Hair follicular keratinocyte (primary cell): ENCODE data around the gene RRP7A. TPM values are rescaled to one million over a fixed set of nuclear protein-coding genes. Genes with fewer than 3 reads are reported as not detected.

Experiments
- total RNA-seq: library from RNA; depleted of rRNA; stranded (reverse); fragments of >200 nt; gene quantifications from 2 replicates; pipeline ENCODE4 v1.2.3, GENCODE V29; 2015

RRP7A gene, protein sequence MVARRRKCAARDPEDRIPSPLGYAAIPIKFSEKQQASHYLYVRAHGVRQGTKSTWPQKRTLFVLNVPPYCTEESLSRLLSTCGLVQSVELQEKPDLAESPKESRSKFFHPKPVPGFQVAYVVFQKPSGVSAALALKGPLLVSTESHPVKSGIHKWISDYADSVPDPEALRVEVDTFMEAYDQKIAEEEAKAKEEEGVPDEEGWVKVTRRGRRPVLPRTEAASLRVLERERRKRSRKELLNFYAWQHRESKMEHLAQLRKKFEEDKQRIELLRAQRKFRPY
- 26.3 and 52.1 TPM in 2 replicates for total RNA-seq

DNA sequence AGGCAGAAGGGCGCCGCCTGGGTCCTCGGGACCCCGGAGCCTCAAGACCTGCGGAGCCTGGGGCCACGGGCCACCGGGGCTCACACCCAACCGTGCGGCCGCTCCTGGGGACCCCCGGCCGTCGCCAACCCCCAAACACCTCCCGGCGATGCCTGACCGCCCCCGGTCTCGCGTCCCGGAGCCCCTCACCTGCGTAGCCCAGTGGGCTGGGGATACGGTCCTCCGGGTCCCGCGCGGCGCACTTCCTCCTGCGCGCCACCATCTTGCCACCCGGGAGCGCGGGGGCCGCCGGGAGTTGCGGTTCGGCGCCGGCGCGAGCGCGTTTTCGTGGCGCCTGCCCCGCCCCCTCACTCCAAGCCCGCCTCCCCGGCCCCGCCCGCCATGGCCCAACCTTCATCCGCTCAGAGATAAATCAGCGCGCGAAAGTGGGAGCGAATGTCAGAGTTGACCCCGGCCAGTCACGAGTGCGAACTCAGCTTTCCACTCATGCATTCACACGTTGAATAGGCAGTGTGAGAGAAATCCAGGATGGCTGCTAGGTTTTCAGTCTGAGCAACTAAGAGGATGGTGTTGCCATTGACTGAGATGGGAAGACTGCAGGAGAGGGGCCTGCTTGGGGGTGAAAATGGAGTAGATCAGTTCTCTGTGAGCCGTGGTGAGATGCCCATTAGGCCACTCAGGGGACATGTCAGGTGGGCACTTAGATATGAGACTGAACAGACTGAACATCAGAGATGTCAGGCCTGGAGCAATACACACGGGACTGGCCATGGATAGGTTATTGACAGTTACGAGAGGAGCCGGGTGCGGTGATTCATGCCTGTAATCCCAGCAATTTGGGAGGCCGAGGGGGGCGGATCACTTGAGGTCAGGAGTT, at the start of gene RRP7A:
Gene RRP7A, minus strand, starts transcription at position 272 of the 877 bp plus-strand sequence. Its CDS starts 10 bp downstream, at position 262.

DNA sequence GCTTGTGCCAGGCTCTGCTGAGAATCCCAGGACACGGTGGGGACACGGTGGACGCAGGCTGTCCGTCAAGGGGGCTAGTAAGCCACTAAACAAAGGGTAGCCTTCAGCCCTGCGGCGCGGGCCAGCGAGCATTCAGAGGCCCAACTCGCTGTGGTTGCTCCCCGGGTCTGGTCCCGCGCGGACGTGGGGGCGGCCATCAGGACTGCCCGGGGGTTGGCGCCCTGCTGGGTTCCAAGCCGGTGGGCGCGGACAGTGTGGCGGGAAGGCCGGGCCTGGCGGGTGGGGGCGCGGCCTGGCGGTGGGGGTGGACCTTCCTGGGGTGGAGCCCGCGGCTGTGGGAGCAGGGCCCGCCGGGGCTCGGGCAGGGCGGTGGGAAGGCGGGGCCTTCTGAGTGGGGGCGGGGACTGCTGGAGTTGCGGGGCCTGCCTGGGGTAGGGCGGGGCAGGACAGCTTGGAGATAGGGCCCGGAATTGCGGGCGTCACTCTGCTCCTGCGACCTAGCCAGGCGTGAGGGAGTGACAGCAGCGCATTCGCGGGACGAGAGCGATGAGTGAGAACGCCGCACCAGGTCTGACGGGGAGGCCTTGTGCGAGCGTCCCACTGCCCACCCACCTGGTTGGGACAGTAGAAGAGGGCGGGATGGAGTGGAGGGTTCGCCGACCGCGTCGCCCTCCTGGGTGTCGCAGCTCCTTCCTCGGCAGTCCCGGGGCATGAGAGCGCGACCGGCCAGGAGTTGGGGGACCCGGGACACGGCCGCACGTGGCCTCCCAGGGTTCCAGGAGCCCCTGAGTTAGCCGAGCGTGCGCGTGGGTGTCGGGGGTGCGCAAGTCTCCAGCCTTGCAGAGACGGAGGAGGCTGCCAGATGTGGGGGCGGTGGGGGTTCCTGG, 34.1 kb upstream of the RRP7A start, which contains the start of gene SERHL2:
Gene SERHL2, plus strand, starts transcription at position 482 of the 887 bp plus-strand sequence. Its CDS starts 65 bp downstream, at position 547.

Other genes with a start within 250 kb of the RRP7A start
- gene TCF20, start 249.1 kb downstream of the RRP7A start, total RNA-seq: 46.1 and 48.0 TPM in 2 replicates
- gene NFAM1, start 87.4 kb downstream of the RRP7A start, total RNA-seq: 0.08 TPM in 1 of 2 replicates, not detected in the other
- 1.4 and 2.3 TPM in 2 replicates for gene SERHL2, start 34.2 kb upstream of the RRP7A start, total RNA-seq
- 22.5 and 28.9 TPM in 2 replicates for gene POLDIP3, start 95.1 kb upstream of the RRP7A start, total RNA-seq
- gene ATP5MGL, start 120.8 kb upstream of the RRP7A start, total RNA-seq: not detected in 2 replicates
- 97.3 and 111 TPM in 2 replicates for gene CYB5R3, start 129.6 kb upstream of the RRP7A start, total RNA-seq
- 5.4 and 9.9 TPM in 2 replicates for gene A4GALT, start 201.1 kb upstream of the RRP7A start, total RNA-seq